ENCODE data around the gene KCNAB1. TPM values are rescaled to one million over a fixed set of nuclear protein-coding genes. Genes with fewer than 3 reads are reported as not detected.

The KCNAB1 gene
- polyA plus RNA-seq, 1 donor (not counting 4 experiments of a cell fraction or from before 2014, with no cell fraction given), result 0.03 TPM

GRCh38 chr3:156253150-156253549 is 132.8 kb downstream of the KCNAB1 start:
- Histone ChIP-seq H3K4me1 (ENCODE audit: control insufficient read depth, extremely low read depth, insufficient read depth, low read length) (peaks cover 8% of the 10 kb centered on the region), H3K79me2 (ENCODE audit: control insufficient read depth, insufficient read depth, low read length) (no peaks in the 10 kb centered on the region), H4K20me1 (ENCODE audit: control insufficient read depth, extremely low read depth, insufficient read depth, low read length) (no peaks in the 10 kb centered on the region), H3K4me2 (ENCODE audit: control insufficient read depth, extremely low read depth, insufficient read depth, low read depth, low read length) (no peak overlapping the region), H3K27ac (ENCODE audit: control insufficient read depth, insufficient read depth, low read length) (no peak overlapping the region), H3K4me3 (ENCODE audit: control insufficient read depth in 2 of 3, extremely low read depth in 1 of 3, insufficient read depth in 2 of 3, low read depth in 1 of 3, low read length in 3 of 3) (no peak overlapping the region), H3K9me3 (ENCODE audit: control insufficient read depth, low read depth, low read length) (no peaks in the 10 kb centered on the region), H3K27me3 (ENCODE audit: control insufficient read depth, extremely low read depth, insufficient read depth, low read length) (no peaks in the 10 kb centered on the region), H3K9me1 (ENCODE audit: control insufficient read depth, extremely low read depth, insufficient read depth, low read length) (no peaks in the 10 kb centered on the region), H3K36me3 (ENCODE audit: control insufficient read depth in 2 of 2, extremely low read depth in 1 of 2, insufficient read depth in 2 of 2, low read length in 2 of 2) (no peaks in the 10 kb centered on the region), H3K9ac (ENCODE audit: control insufficient read depth, extremely low read depth, insufficient read depth, low read length) (no peak overlapping the region), H2AFZ (ENCODE audit: control insufficient read depth, low read length) (no peak overlapping the region)
- TF ChIP-seq EZH2 (IDR thresholded peaks at IDR 0.05; ENCODE audit: low read length), result no peak
- no peak for TF ChIP-seq CTCF (optimal IDR thresholded peaks at IDR 0.05 in 1 of 3, IDR thresholded peaks at IDR 0.05 in 1 of 3, conservative IDR thresholded peaks at IDR 0.05 in 1 of 3; ENCODE audit: extremely low read depth in 1 of 3, insufficient read depth in 2 of 3, low read length in 3 of 3)
- dilution Hi-C loops (cut with MboI; ENCODE audit: extremely low pct_ligation_motif_present, low sequenced_read_pairs), result no loop called here
- FAIRE-seq (no peak), DNase-seq (ENCODE audit: low read depth, low spot score) (no peak)

GRCh38 chr3:156256256-156256655 is 135.9 kb downstream of the KCNAB1 start:
- Histone ChIP-seq H3K9me1 (ENCODE audit: control insufficient read depth, extremely low read depth, insufficient read depth, low read length) (no peaks in the 10 kb centered on the region), H3K4me1 (ENCODE audit: control insufficient read depth, extremely low read depth, insufficient read depth, low read length) (peaks cover 8% of the 10 kb centered on the region), H3K27me3 (ENCODE audit: control insufficient read depth, extremely low read depth, insufficient read depth, low read length) (no peaks in the 10 kb centered on the region), H3K79me2 (ENCODE audit: control insufficient read depth, insufficient read depth, low read length) (no peaks in the 10 kb centered on the region), H3K9ac (ENCODE audit: control insufficient read depth, extremely low read depth, insufficient read depth, low read length) (no peak overlapping the region), H3K4me2 (ENCODE audit: control insufficient read depth, extremely low read depth, insufficient read depth, low read depth, low read length) (no peak overlapping the region), H3K4me3 (ENCODE audit: control insufficient read depth in 2 of 3, extremely low read depth in 1 of 3, insufficient read depth in 2 of 3, low read depth in 1 of 3, low read length in 3 of 3) (no peak overlapping the region), H4K20me1 (ENCODE audit: control insufficient read depth, extremely low read depth, insufficient read depth, low read length) (no peaks in the 10 kb centered on the region), H3K36me3 (ENCODE audit: control insufficient read depth in 2 of 2, extremely low read depth in 1 of 2, insufficient read depth in 2 of 2, low read length in 2 of 2) (no peaks in the 10 kb centered on the region), H3K27ac (ENCODE audit: control insufficient read depth, insufficient read depth, low read length) (no peak overlapping the region), H3K9me3 (ENCODE audit: control insufficient read depth, low read depth, low read length) (no peaks in the 10 kb centered on the region), H2AFZ (ENCODE audit: control insufficient read depth, low read length) (no peak overlapping the region)
- TF ChIP-seq EZH2 (IDR thresholded peaks at IDR 0.05; ENCODE audit: low read length) (no peak), CTCF (optimal IDR thresholded peaks at IDR 0.05 in 1 of 3, IDR thresholded peaks at IDR 0.05 in 1 of 3, conservative IDR thresholded peaks at IDR 0.05 in 1 of 3; ENCODE audit: extremely low read depth in 1 of 3, insufficient read depth in 2 of 3, low read length in 3 of 3) (no peak)
- peak; percentile 39 for FAIRE-seq
- no peak for DNase-seq (ENCODE audit: low read depth, low spot score)
- dilution Hi-C loops (cut with MboI; ENCODE audit: extremely low pct_ligation_motif_present, low sequenced_read_pairs), result no loop called here

Data from keratinocyte (primary cell).